Hepatocyte (in vitro differentiated cells): ENCODE data around the gene ANKDD1B. TPM values are rescaled to one million over a fixed set of nuclear protein-coding genes. Genes with fewer than 3 reads are reported as not detected.

Experiments used
- DNase-seq: peaks from one replicate; pipeline ENCODE4 v3.0.0-alpha.2; 2016; ENCODE audit warnings: low spot score
- H2AFZ ChIP-seq: fragments of 200-600 bp; sonication (generic); 2 replicates; pipeline ENCODE4 v1.6.0; 2016; ENCODE audit warnings: antibody characterized with exemption, mild to moderate bottlenecking
- H3K27ac ChIP-seq: fragments of 200-600 bp; sonication (generic); 2 replicates; pipeline ENCODE4 v1.5.1; 2016; ENCODE audit warnings: mild to moderate bottlenecking
- H3K27me3 ChIP-seq: fragments of 200-600 bp; sonication (generic); 2 replicates; pipeline ENCODE4 v1.6.1; 2016
- H3K36me3 ChIP-seq: fragments of 200-600 bp; sonication (generic); replicated peaks from 2 replicates; pipeline ENCODE4 v1.5.1; 2016; ENCODE audit warnings: low read depth; ENCODE audit not compliant: insufficient read depth
- H3K4me1 ChIP-seq: fragments of 200-600 bp; sonication (generic); 2 replicates; pipeline ENCODE4 v1.5.1; 2016; ENCODE audit warnings: mild to moderate bottlenecking, moderate library complexity; ENCODE audit not compliant: insufficient read depth
- H3K4me2 ChIP-seq: fragments of 200-600 bp; sonication (generic); 2 replicates; pipeline ENCODE4 v1.6.0; 2016
- H3K4me3 ChIP-seq: fragments of 200-600 bp; sonication (generic); 2 replicates; pipeline ENCODE4 v1.5.1; 2016; ENCODE audit warnings: mild to moderate bottlenecking
- H3K79me2 ChIP-seq: fragments of 200-600 bp; sonication (generic); 2 replicates; pipeline ENCODE4 v1.6.0; 2017; ENCODE audit warnings: mild to moderate bottlenecking
- H3K9me2 ChIP-seq: fragments of 200-600 bp; sonication (generic); replicated peaks from 2 replicates; pipeline ENCODE4 v1.6.0; 2017; ENCODE audit warnings: mild to moderate bottlenecking; ENCODE audit not compliant: insufficient read depth
- H3K9me3 ChIP-seq: fragments of 200-600 bp; sonication (generic); 2 replicates; pipeline ENCODE4 v1.5.1; 2016; ENCODE audit warnings: low read depth, mild to moderate bottlenecking
- H4K20me1 ChIP-seq: fragments of 200-600 bp; sonication (generic); 2 replicates; pipeline ENCODE4 v1.6.0; 2016; ENCODE audit warnings: mild to moderate bottlenecking; ENCODE audit not compliant: insufficient read depth, poor library complexity, severe bottlenecking
- CTCF ChIP-seq: fragments of 200-600 bp; sonication (generic); IDR thresholded peaks from 2 replicates; pipeline ENCODE4 v1.5.1; 2016; ENCODE audit warnings: antibody characterized with exemption, mild to moderate bottlenecking; ENCODE audit not compliant: poor library complexity
- EZH2 ChIP-seq: fragments of 200-600 bp; sonication (generic); IDR thresholded peaks from 2 replicates; pipeline ENCODE4 v1.6.1; 2016; ENCODE audit warnings: antibody characterized with exemption, mild to moderate bottlenecking, borderline replicate concordance
- EZH2phosphoT487 ChIP-seq: fragments of 200-600 bp; sonication (generic); IDR thresholded peaks from one replicate; pipeline ENCODE4 v1.6.1; 2018; ENCODE audit warnings: antibody characterized with exemption, mild to moderate bottlenecking, low read depth, moderate library complexity; ENCODE audit not compliant: unreplicated experiment, severe bottlenecking
- WGBS: methylation state at CpG from one replicate; pipeline ENCODE4 v1.1.6; 2016; ENCODE audit warnings: low lambda C conversion rate; ENCODE audit errors: missing lambda C conversion rate; 5-methylcytosine and 5-hydroxymethylcytosine counted together
- polyA plus RNA-seq: library from polyadenylated mRNA; unstranded; fragments of >200 nt; fragmentation: Nextera tagmentation; extraction: Ambion mirVana; gene quantifications from 2 replicates; pipeline ENCODE4 v1.2.1, GENCODE V29; 2016
- total RNA-seq: library from RNA; depleted of rRNA; stranded (reverse); fragments of >200 nt; gene quantifications from 2 replicates; pipeline ENCODE4 v1.2.3, GENCODE V29; 2014

The ANKDD1B gene
- total and polyA plus RNA-seq, 2 experiments from 2014 or later: 0.71 to 4.7 TPM

- Histone ChIP-seq H3K27me3 (no peaks in the 10 kb centered on the region), H3K27ac (no peak overlapping the region), H3K4me3 (no peak overlapping the region), H3K4me1 (no peaks in the 10 kb centered on the region), H3K9me3 (no peaks in the 10 kb centered on the region), H3K36me3 (no peaks in the 10 kb centered on the region), H3K9me2 (no peaks in the 10 kb centered on the region), H4K20me1 (no peaks in the 10 kb centered on the region), H3K4me2 (no peak overlapping the region), H2AFZ (no peak overlapping the region), H3K79me2 (no peaks in the 10 kb centered on the region)
- TF ChIP-seq EZH2phosphoT487 (no peak), EZH2 (no peak), CTCF (no peak)
- DNase-seq: no peak
- 100% methylated on average over 1 of the region's 1 CpG for WGBS
These were observed 94.8 kb downstream of the ANKDD1B start for GRCh38 chr5:75706016-75706415.

- TF ChIP-seq EZH2phosphoT487 (no peak), EZH2 (no peak), CTCF (no peak)
- no peak overlapping the region for H3K4me2 ChIP-seq
- no peaks in the 10 kb centered on the region for H3K27me3 ChIP-seq
- H2AFZ ChIP-seq: no peak overlapping the region
- H3K9me3 ChIP-seq: no peaks in the 10 kb centered on the region
- no peaks in the 10 kb centered on the region for H3K9me2 ChIP-seq
- H3K4me3 ChIP-seq: no peak overlapping the region
- no peaks in the 10 kb centered on the region for H3K4me1 ChIP-seq
- no peaks in the 10 kb centered on the region for H3K79me2 ChIP-seq
- DNase-seq: no peak
- H3K36me3 ChIP-seq: no peaks in the 10 kb centered on the region
- H3K27ac ChIP-seq: no peak overlapping the region
- H4K20me1 ChIP-seq: no peaks in the 10 kb centered on the region
- WGBS: 50% methylated on average over 3 of the region's 3 CpGs
These were observed 95.5 kb downstream of the ANKDD1B start for GRCh38 chr5:75706775-75707174.

GRCh38 chr5:75707911-75708509 lies 96.8 kb downstream of the ANKDD1B start:
- WGBS: 81% methylated on average over 1 of the region's 1 CpG
- H3K4me2 ChIP-seq: no peak overlapping the region
- no peaks in the 10 kb centered on the region for H3K36me3 ChIP-seq
- no peaks in the 10 kb centered on the region for H3K27me3 ChIP-seq
- peaks cover 10% of the 10 kb centered on the region for H3K79me2 ChIP-seq
- DNase-seq: no peak
- no peak overlapping the region for H2AFZ ChIP-seq
- no peaks in the 10 kb centered on the region for H3K4me1 ChIP-seq
- H3K9me2 ChIP-seq: no peaks in the 10 kb centered on the region
- H4K20me1 ChIP-seq: no peaks in the 10 kb centered on the region
- H3K27ac ChIP-seq: no peak overlapping the region
- TF ChIP-seq CTCF: no peak
- TF ChIP-seq EZH2: no peak
- no peak for TF ChIP-seq EZH2phosphoT487
- H3K4me3 ChIP-seq: no peak overlapping the region
- H3K9me3 ChIP-seq: no peaks in the 10 kb centered on the region

GRCh38 chr5:75710637-75711036 lies 99.4 kb downstream of the ANKDD1B start:
- Histone ChIP-seq H3K9me2 (no peaks in the 10 kb centered on the region), H4K20me1 (no peaks in the 10 kb centered on the region), H3K4me1 (no peaks in the 10 kb centered on the region), H3K36me3 (no peaks in the 10 kb centered on the region), H3K4me2 (no peak overlapping the region), H3K79me2 (peaks cover 31% of the 10 kb centered on the region), H3K9me3 (no peaks in the 10 kb centered on the region), H2AFZ (no peak overlapping the region), H3K27ac (no peak overlapping the region), H3K4me3 (no peak overlapping the region), H3K27me3 (no peaks in the 10 kb centered on the region)
- DNase-seq: no peak
- TF ChIP-seq EZH2phosphoT487 (no peak), EZH2 (no peak), CTCF (no peak)
- 93% methylated on average over 1 of the region's 1 CpG for WGBS
